HG03469 (cell line): ENCODE data around the gene ZDHHC11B.
"Not testable (repeated sequence)": the region's sequence is repeated elsewhere in the genome, so short reads cannot be mapped to it uniquely, and the experiment has no call there.

Source experiments
- ATAC-seq: cut with Tn5 transposase; IDR thresholded peaks from one replicate; pipeline ENCODE4 v1.9.1; 2021; ENCODE audit warnings: mild to moderate bottlenecking, moderate library complexity, moderate number of reproducible peaks; ENCODE audit not compliant: unreplicated experiment

The ZDHHC11B gene

GRCh38 chr5:756865-757345 is 27.6 kb downstream of the ZDHHC11B start:
- ATAC-seq, result no peak

- ATAC-seq, result no peak
Measured at GRCh38 chr5:756171-756570, 28.4 kb downstream of the ZDHHC11B start.

- ATAC-seq, result not testable (repeated sequence)
Measured at GRCh38 chr5:754143-754632, 30.3 kb downstream of the ZDHHC11B start.

GRCh38 chr5:753567-754142 is 30.9 kb downstream of the ZDHHC11B start:
- ATAC-seq, result not testable (repeated sequence)

GRCh38 chr5:752532-753115 is 31.9 kb downstream of the ZDHHC11B start:
- ATAC-seq, result not testable (repeated sequence)

- not testable (repeated sequence) for ATAC-seq
Measured at GRCh38 chr5:751992-752391, 32.5 kb downstream of the ZDHHC11B start.

- no peak for ATAC-seq
Measured at GRCh38 chr5:751496-751895, 33.0 kb downstream of the ZDHHC11B start.

GRCh38 chr5:750226-750625 is 34.3 kb downstream of the ZDHHC11B start:
- ATAC-seq, result not testable (repeated sequence)

- no peak for ATAC-seq
Measured at GRCh38 chr5:749101-749670, 35.3 kb downstream of the ZDHHC11B start.

GRCh38 chr5:748011-748980 is 36.2 kb downstream of the ZDHHC11B start:
- ATAC-seq, result not testable (repeated sequence)

GRCh38 chr5:747303-747844 is 37.2 kb downstream of the ZDHHC11B start:
- ATAC-seq, result not testable (repeated sequence)

GRCh38 chr5:746258-746761 is 38.2 kb downstream of the ZDHHC11B start:
- no peak for ATAC-seq

GRCh38 chr5:745272-746142 is 39.0 kb downstream of the ZDHHC11B start:
- not testable (repeated sequence) for ATAC-seq

GRCh38 chr5:743696-744404 is 40.7 kb downstream of the ZDHHC11B start:
- ATAC-seq, result not testable (repeated sequence)

- ATAC-seq, result not testable (repeated sequence)
Measured at GRCh38 chr5:742276-742675, 42.3 kb downstream of the ZDHHC11B start.

GRCh38 chr5:734145-734544 is 50.4 kb downstream of the ZDHHC11B start:
- not testable (repeated sequence) for ATAC-seq

GRCh38 chr5:732754-733454 is 51.6 kb downstream of the ZDHHC11B start:
- ATAC-seq, result not testable (repeated sequence)

GRCh38 chr5:729225-729624 is 55.3 kb downstream of the ZDHHC11B start:
- not testable (repeated sequence) for ATAC-seq
